Hepatocyte (in vitro differentiated cells): ENCODE measurements around the gene IKZF2. TPM values are rescaled to one million over a fixed set of nuclear protein-coding genes. Genes with fewer than 3 reads are reported as not detected.

Source experiments
- DNase-seq: peaks from one replicate; pipeline ENCODE4 v3.0.0-alpha.2; 2016; ENCODE audit warnings: low spot score
- H2AFZ ChIP-seq: fragments of 200-600 bp; sonication (generic); 2 replicates; pipeline ENCODE4 v1.6.0; 2016; ENCODE audit warnings: antibody characterized with exemption, mild to moderate bottlenecking
- H3K27ac ChIP-seq: fragments of 200-600 bp; sonication (generic); 2 replicates; pipeline ENCODE4 v1.5.1; 2016; ENCODE audit warnings: mild to moderate bottlenecking
- H3K27me3 ChIP-seq: fragments of 200-600 bp; sonication (generic); 2 replicates; pipeline ENCODE4 v1.6.1; 2016
- H3K36me3 ChIP-seq: fragments of 200-600 bp; sonication (generic); replicated peaks from 2 replicates; pipeline ENCODE4 v1.5.1; 2016; ENCODE audit warnings: low read depth; ENCODE audit not compliant: insufficient read depth
- H3K4me1 ChIP-seq: fragments of 200-600 bp; sonication (generic); 2 replicates; pipeline ENCODE4 v1.5.1; 2016; ENCODE audit warnings: mild to moderate bottlenecking, moderate library complexity; ENCODE audit not compliant: insufficient read depth
- H3K4me2 ChIP-seq: fragments of 200-600 bp; sonication (generic); 2 replicates; pipeline ENCODE4 v1.6.0; 2016
- H3K4me3 ChIP-seq: fragments of 200-600 bp; sonication (generic); 2 replicates; pipeline ENCODE4 v1.5.1; 2016; ENCODE audit warnings: mild to moderate bottlenecking
- H3K79me2 ChIP-seq: fragments of 200-600 bp; sonication (generic); 2 replicates; pipeline ENCODE4 v1.6.0; 2017; ENCODE audit warnings: mild to moderate bottlenecking
- H3K9me2 ChIP-seq: fragments of 200-600 bp; sonication (generic); replicated peaks from 2 replicates; pipeline ENCODE4 v1.6.0; 2017; ENCODE audit warnings: mild to moderate bottlenecking; ENCODE audit not compliant: insufficient read depth
- H3K9me3 ChIP-seq: fragments of 200-600 bp; sonication (generic); 2 replicates; pipeline ENCODE4 v1.5.1; 2016; ENCODE audit warnings: low read depth, mild to moderate bottlenecking
- H4K20me1 ChIP-seq: fragments of 200-600 bp; sonication (generic); 2 replicates; pipeline ENCODE4 v1.6.0; 2016; ENCODE audit warnings: mild to moderate bottlenecking; ENCODE audit not compliant: insufficient read depth, poor library complexity, severe bottlenecking
- EZH2 ChIP-seq: fragments of 200-600 bp; sonication (generic); IDR thresholded peaks from 2 replicates; pipeline ENCODE4 v1.6.1; 2016; ENCODE audit warnings: antibody characterized with exemption, mild to moderate bottlenecking, borderline replicate concordance
- EZH2phosphoT487 ChIP-seq: fragments of 200-600 bp; sonication (generic); IDR thresholded peaks from one replicate; pipeline ENCODE4 v1.6.1; 2018; ENCODE audit warnings: antibody characterized with exemption, mild to moderate bottlenecking, low read depth, moderate library complexity; ENCODE audit not compliant: unreplicated experiment, severe bottlenecking
- WGBS: methylation state at CpG from one replicate; pipeline ENCODE4 v1.1.6; 2016; ENCODE audit warnings: low lambda C conversion rate; ENCODE audit errors: missing lambda C conversion rate; 5-methylcytosine and 5-hydroxymethylcytosine counted together
- polyA plus RNA-seq: library from polyadenylated mRNA; unstranded; fragments of >200 nt; fragmentation: Nextera tagmentation; extraction: Ambion mirVana; gene quantifications from 2 replicates; pipeline ENCODE4 v1.2.1, GENCODE V29; 2016
- total RNA-seq: library from RNA; depleted of rRNA; stranded (reverse); fragments of >200 nt; gene quantifications from 2 replicates; pipeline ENCODE4 v1.2.3, GENCODE V29; 2014
- TF ChIP-seq, protein P1 (sequence below): fragments of 200-600 bp; sonication (generic); IDR thresholded peaks from 2 replicates; pipeline ENCODE4 v1.5.1; 2016; ENCODE audit warnings: antibody characterized with exemption, mild to moderate bottlenecking; ENCODE audit not compliant: poor library complexity

The IKZF2 gene
- total and polyA plus RNA-seq, 2 experiments from 2014 or later, result 1.4 to 13.1 TPM

DNA sequence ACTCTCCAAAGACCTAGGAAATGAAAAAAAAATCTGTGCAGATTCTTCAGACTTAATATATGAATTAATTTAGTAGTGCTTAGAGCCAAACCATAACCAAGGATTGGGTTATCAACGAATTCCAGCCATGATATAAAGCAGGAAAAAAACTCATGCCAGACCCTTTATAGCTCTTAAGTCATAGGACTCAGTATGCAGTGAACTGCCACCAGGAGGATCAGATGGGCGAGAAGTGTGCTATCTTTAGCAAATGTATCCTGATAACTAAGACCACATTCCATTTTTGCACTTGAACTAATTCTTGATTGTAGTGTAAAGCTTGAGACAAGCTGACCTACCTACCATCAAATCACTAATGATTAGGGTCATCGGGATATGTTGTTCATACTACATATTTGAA is 178.1 kb downstream of the IKZF2 start:
- H3K4me2 ChIP-seq, result no peak overlapping the region
- no peaks in the 10 kb centered on the region for H3K27me3 ChIP-seq
- no peaks in the 10 kb centered on the region for H3K36me3 ChIP-seq
- no peak overlapping the region for H3K4me3 ChIP-seq
- no peak overlapping the region for H3K27ac ChIP-seq
- no peak for DNase-seq
- H3K9me3 ChIP-seq, result no peaks in the 10 kb centered on the region
- H4K20me1 ChIP-seq, result no peaks in the 10 kb centered on the region
- 89% methylated on average over 3 of the region's 3 CpGs for WGBS
- no peak overlapping the region for H2AFZ ChIP-seq
- no peaks in the 10 kb centered on the region for H3K9me2 ChIP-seq
- no peak for TF ChIP-seq EZH2phosphoT487
- no peak for TF ChIP-seq EZH2
- TF ChIP-seq, protein P1, sequence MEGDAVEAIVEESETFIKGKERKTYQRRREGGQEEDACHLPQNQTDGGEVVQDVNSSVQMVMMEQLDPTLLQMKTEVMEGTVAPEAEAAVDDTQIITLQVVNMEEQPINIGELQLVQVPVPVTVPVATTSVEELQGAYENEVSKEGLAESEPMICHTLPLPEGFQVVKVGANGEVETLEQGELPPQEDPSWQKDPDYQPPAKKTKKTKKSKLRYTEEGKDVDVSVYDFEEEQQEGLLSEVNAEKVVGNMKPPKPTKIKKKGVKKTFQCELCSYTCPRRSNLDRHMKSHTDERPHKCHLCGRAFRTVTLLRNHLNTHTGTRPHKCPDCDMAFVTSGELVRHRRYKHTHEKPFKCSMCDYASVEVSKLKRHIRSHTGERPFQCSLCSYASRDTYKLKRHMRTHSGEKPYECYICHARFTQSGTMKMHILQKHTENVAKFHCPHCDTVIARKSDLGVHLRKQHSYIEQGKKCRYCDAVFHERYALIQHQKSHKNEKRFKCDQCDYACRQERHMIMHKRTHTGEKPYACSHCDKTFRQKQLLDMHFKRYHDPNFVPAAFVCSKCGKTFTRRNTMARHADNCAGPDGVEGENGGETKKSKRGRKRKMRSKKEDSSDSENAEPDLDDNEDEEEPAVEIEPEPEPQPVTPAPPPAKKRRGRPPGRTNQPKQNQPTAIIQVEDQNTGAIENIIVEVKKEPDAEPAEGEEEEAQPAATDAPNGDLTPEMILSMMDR, result no peak
- peaks cover 13% of the 10 kb centered on the region for H3K4me1 ChIP-seq
- H3K79me2 ChIP-seq, result no peaks in the 10 kb centered on the region

DNA sequence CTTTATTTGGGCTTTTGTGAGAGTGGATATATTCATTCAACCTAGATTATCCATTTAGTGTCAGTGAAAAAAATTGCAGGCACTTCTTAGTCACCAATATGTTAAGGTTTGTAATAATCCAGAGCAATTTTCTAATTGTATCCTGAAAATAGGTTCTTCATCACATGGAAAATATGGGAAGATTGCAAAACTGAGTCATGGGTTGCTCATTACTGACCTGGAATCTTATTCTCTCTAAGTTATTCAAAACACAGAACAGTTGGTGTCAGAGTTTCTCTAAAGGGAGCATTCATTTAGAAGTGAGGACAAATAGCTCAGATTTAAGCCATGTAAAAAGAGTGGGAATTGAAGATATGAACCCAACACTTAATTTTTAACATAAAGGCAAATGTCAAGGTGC is 181.3 kb downstream of the IKZF2 start:
- Histone ChIP-seq H3K4me2 (no peak overlapping the region), H3K27ac (no peak overlapping the region), H3K4me1 (peaks cover 10% of the 10 kb centered on the region), H3K36me3 (no peaks in the 10 kb centered on the region), H3K79me2 (no peaks in the 10 kb centered on the region), H2AFZ (no peak overlapping the region), H3K27me3 (no peaks in the 10 kb centered on the region), H3K4me3 (no peak overlapping the region), H3K9me2 (no peaks in the 10 kb centered on the region), H4K20me1 (no peaks in the 10 kb centered on the region), H3K9me3 (no peaks in the 10 kb centered on the region)
- DNase-seq, result no peak
- TF ChIP-seq EZH2phosphoT487, result no peak
- TF ChIP-seq, protein P1, result no peak
- TF ChIP-seq EZH2, result no peak

DNA sequence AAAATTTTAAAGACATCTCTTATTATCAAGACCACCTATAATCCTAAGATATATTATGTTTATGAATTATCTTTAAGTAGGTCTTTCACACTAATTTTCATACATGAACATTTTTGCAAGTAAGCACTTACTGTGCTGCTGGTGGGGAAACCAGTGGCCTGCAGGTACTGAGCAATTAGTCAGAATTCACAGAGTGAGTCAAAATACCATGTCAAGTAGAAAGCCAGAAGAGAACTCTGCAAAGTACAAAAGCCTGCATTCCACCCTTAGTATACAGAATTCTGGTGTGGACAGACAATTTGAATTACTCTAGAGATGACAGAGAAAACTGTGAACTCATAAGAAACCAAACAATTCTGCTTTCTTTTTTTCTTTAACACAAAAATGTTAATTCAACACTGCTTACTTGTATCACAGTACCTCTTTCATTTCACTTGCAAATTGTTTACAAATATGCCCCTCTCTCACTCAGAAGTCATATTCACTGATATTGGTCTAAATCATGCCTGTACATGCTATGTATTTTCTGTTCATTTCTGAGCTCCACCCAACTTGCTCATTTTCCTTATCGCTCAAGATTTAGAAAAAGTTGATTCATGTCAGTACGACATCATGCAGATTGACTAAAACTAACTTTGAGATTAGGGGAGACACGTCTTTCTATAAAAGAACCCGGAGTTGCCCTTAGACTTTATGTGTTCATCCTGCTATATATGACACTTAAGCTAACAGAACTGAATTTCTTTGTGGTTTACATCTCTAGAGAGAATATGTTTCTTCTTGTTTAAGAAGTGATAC is 182.9 kb downstream of the IKZF2 start:
- H3K36me3 ChIP-seq, result no peaks in the 10 kb centered on the region
- H4K20me1 ChIP-seq, result no peaks in the 10 kb centered on the region
- H3K27ac ChIP-seq, result no peak overlapping the region
- H3K4me3 ChIP-seq, result no peak overlapping the region
- H3K27me3 ChIP-seq, result no peaks in the 10 kb centered on the region
- H3K4me2 ChIP-seq, result no peak overlapping the region
- H3K9me3 ChIP-seq, result no peaks in the 10 kb centered on the region
- no peaks in the 10 kb centered on the region for H3K79me2 ChIP-seq
- 83% methylated on average over 4 of the region's 4 CpGs for WGBS
- H3K4me1 ChIP-seq, result no peaks in the 10 kb centered on the region
- H2AFZ ChIP-seq, result no peak overlapping the region
- TF ChIP-seq, protein P1, result no peak
- no peak for TF ChIP-seq EZH2
- no peak for TF ChIP-seq EZH2phosphoT487
- no peak for DNase-seq
- H3K9me2 ChIP-seq, result no peaks in the 10 kb centered on the region
